ENCODE measurements around the gene KCNJ10.
"Not testable (repeated sequence)": the region's sequence is repeated elsewhere in the genome, so short reads cannot be mapped to it uniquely, and the experiment has no call there.

The KCNJ10 gene

DNA sequence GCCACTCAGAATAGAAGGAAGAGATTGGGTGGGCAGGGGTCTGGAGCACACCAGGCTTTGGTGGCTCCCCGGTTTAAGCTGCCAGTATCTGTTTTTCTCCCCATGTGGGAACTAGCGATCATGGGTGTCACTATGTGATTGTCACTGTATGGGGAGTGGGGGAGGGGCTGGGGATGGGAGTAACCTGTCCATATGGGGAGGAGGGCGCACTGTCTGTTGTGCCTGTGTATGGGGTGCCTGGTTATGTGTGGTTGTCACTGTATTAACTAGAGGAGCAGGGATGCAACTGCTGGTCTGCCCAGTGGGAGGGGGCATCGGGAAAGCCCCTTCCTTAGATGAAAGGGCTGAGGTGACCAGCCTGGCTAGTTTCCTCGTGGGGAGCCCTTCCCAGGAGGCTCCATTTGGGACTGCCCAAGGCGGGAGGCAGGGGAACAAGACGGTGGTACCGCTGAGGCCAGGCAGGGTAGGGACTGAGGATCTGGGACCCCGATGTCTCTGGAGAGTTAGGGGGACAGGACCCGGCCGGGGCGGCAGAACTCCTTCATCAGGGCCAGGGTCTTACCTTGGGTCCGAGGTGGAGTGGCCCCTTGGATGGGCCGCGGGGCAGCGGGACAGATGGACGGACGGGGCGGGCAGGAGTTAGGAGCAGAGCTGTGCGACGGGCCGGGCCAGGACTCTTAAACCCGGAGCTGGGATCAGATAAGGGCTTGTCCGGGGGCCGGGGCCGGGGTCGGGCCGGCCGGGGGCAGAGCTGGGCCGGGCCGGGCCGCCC is at the start of gene KCNJ10:
TSS of gene KCNJ10 (minus strand) at position 701 of the 772 bp plus-strand sequence. CDS start 27,628 bp downstream, outside the sequence.
- DNase-seq (ENCODE audit: low spot score), result no peak

DNA sequence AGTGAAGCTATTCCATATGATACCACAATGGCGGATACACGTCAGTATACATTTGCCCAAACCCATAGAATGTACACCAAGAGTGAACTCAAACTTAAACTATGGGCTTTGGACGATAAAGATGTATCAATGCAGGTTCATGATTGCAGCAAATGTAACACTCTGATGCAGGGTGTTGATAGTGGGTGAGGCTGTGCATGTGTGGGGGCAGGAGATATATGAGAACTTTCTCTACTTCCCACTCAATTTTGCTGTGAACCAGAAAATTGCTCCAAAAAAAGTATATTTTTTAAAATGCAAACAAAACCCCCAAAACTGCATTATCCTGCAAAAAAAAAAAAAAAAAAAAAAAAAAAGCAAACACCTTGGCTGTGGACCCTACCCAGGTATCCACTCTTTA is 49.0 kb upstream of the KCNJ10 start:
- no peak for DNase-seq (ENCODE audit: low spot score)

DNA sequence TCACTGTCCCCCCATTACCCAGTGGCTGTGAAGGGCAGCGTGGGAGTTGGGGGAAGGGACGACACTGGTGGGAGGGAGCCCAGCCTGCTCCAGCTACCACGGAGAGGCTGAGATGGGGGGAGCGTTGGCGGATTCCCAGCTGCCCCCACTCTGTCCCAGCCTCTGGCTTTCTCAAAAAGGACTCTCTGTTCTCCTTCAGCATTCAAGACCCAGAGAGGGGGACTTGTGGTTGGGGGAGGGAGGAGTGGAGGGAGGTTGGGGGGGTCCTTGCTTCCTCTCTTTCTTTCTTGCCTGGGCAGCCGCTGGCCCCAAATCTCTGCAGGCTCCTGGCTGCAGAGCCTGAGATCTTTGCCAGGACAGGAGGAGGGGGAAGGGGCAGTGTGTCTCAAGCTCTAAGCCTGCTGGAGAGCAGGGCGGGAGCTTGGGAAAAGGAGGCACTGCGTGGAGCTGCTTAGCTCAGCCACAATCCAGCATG is 47.8 kb upstream of the KCNJ10 start:
- no peak for DNase-seq (ENCODE audit: low spot score)

DNA sequence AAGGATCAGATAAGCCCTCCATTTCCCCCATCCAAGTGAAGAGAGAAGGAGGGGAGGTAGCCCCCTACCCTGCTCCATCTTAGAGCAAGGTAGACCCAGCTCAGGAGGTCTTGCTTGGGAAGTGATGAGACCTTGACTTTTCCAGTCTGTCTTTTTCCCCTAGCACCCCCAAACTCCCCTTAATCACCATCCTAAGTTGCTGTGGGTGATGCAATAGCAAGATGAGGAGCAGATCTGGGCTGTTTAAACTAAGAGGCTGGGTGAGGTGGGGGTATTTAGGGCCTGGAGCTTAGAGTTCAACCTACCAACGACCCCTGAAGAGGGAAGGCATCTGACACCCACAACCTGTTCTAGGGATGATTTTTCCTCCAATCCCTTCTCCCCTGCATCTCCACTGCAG is 47.3 kb upstream of the KCNJ10 start:
- no peak for DNase-seq (ENCODE audit: low spot score)

DNA sequence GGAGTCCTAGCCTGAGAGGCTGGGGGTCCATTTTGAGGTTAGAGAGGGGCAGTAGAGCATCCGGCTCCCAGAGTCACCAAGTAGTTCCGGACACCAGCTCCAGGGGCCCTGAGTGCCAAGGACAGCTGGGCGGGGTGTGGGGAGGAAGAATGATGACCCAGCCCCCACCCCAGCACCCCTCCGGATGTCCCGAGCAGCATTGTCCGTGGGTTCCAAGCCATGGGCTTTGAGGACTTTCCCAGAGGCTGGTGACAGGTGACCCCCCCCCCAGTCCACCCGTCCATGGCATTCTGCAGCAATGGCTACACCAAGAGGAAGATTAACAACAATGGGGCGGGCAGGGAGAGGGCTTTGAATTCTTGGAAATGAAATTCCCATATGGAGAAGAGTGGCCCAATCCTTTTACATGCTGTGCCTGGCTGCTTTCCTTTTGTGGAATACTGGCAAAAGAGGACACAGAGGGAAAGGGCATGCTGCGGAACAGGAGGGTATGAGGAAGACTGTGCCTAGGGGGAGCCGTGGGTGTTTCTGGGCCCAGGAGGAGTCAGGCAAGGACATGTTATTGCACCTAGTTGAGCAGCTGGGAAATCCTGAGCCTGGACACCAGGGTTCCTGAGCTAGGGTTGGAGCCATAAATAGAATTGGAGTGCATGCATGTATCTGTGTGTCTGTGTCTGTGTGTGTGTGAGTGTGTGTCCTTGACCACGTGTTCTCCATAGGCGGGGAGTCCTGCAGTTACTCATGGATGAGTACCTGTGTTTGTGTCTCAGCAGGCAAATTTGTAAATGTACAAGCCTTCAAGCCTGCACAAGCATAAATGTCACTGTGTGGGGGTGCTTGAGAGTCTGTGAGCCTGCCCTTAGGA is 46.6 kb upstream of the KCNJ10 start:
- no peak for DNase-seq (ENCODE audit: low spot score)

DNA sequence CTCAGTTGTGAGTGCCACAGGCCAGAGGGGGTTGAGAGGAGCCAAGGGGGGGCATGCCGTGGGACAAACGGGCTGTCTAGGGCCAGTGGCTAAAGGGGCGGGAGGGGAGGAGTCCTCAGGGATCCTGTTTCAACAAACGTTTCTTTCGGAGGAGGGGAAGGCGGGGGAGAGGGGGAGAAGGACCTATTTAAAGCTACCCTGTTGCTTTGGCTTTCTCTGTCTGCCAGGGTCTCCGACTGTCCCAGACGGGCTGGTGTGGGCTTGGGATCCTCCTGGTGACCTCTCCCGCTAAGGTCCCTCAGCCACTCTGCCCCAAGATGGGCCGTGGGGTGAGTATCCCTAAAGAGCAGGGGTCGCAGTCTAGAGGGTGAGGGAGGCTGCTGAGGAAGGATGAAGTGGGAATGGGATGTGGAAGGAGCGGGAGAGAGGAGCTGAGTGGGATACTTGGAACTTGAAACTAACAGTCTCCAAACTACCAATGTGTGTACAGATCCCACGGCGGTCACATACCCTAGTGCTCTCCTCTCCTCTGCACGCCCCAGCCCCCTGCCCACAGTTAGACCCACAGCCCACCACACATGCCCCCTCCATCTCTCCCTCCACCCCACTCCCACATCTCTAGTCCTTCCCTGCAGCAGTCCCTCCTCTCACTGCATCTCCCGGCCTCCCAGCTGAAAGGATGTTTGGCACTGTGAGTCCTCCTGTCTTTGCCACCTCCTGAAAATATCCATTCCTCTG is 45.8 kb upstream of the KCNJ10 start, which contains the start of gene ATP1A2:
TSS of gene ATP1A2 (plus strand) at position 215 of the 738 bp plus-strand sequence. CDS start at position 318, 103 bp downstream.
- DNase-seq (ENCODE audit: low spot score), result no peak

DNA sequence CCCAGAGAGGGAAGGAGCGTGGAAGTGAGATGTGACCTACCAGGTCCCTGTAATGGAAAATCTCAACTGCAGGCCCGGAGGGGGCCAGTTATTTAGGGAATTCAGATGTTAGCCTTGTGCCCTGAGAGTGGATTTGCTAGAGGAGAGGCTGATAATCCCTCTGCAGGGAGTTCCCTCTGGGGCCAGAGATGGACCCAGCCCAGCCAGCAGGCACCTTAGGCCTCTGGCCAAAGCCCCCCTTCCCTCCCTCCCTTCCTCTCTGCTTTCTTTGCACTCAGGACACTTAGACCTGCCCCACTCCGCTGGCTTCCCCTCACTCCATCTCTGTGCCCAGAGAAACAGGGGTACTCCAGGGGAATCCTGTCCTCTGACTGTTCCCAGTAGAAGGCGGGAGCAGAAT is 44.1 kb upstream of the KCNJ10 start:
- no peak for DNase-seq (ENCODE audit: low spot score)

DNA sequence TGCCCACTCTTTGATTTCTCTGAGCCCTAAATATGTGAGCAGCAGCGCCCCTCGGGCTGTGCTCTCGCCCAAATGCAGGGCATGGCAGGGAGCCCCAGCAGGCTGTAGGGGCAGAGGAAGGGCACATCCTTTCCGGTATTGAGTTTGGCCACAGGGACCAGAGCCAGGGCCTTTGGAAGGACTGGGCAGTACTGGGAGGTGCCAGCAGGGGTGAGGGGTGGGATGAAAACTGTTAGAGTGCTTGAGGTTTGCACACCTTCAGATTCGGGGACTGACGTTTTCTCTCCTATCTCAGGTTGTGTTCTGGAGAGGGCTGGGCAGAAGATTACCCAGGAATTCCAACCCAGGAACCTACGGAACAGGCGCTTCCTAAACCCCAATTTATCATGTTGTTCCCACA is 43.4 kb upstream of the KCNJ10 start:
- no peak for DNase-seq (ENCODE audit: low spot score)

DNA sequence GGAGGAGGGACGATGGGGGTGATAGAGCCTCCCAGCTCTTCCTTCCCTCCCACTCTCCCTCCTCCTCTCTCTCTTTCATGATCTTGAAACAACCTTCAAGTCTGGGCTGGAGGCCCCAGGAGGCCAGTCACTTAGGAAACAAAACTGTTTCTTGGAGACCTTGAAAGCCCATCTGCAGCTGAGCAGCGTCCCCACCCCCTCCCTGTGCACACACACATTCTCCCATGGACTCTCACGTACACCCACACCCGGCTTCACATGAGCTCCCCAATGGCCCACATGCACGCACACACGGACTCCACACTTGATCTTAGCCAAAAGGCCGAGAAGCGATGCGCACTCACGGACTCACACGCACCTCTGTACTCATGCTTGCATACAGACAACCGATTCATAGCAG is 42.4 kb upstream of the KCNJ10 start:
- no peak for DNase-seq (ENCODE audit: low spot score)

DNA sequence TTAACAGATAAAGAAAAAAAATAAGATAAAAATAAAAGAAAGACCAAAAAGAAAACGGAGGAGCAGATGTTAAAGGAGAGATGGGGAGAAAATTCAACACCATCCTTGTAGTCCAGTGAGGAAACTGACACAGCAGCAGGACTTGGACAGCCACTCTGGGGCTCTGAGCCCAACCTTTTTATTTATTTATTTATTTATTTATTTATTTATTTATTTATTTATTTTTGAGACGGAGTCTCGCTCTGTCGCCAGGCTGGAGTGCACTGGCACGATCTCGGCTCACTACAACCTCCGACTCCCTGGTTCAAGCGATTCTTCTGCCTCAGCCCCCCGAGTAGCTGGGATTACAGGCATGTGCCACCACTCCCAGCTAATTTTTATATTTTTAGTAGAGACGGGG is 41.5 kb upstream of the KCNJ10 start:
- not testable (repeated sequence) for DNase-seq (ENCODE audit: low spot score)

DNA sequence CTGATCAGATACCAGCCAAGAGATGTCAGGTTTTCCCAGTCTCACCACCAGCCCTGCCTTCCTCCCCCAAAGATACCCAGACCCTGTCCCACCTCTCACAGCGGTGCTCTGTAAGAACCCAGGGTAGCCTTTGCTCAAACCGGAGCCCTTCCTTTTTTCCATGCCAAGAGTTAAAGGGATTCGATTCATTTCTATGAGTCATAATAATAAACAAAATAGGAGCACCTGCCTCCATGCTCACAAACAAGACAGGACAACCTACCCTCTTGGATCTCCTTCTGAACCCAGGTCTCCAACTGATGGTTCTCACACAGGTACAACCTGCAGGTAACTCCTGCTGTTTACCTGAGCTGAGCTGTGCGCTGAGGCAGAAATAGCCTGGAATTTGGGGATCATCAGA is 39.7 kb upstream of the KCNJ10 start:
- no peak for DNase-seq (ENCODE audit: low spot score)

DNA sequence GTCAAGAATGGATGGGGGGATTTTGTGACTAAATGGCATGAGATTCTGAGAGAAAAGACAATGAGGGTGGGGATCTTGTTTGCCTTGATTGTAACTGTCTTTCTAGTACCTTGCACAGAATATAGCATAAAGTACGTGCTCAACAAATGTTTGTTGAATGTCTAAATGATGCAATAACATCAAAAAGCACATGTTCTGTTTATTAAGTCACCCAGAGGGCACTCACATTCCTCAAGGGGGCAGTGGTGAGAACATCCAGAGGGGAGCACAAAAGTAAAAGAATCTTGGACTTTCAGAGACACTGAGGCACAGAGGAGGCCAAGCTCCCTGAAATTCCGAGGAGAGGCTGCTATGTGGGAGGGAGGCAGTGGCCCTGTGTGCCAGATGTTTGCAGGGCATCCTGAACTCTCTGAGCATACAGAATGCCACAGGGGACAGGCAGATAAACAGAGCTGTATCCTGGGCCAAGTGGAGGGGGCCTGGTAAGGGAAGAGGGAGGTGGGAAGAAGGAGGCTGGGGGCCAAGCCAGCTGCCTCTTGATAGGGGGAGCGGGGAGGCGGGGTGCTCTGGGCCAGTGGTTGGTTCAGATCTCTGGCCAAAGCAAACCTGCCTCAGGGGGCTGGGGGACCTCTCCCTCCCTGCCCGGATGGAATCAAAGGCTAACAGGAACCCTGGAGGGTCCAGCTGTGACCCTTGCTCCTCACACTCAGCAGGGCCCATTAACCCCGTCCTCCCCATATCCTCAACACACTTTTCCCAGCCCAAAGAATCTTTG is 39.1 kb upstream of the KCNJ10 start:
- peak; percentile 91 for DNase-seq (ENCODE audit: low spot score)

DNA sequence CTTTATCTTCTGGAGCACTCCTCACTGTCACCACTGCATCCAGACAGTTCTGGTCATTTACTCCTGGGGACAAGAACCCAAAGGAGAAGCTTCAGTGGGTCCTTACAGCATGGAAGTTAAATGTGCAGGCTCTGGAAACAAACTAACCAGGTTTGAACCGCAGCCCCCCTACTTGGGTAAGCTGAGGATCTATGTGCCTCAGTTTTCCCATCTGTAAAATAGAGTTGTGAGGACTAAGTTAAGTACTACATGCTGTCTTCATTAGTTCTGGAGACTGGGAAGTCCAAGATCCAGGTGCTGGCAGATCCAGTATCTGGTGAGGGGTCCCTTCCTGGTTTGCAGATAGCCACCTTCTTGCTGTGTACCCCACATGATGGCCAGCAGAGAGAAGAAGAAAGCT is 37.6 kb upstream of the KCNJ10 start:
- DNase-seq (ENCODE audit: low spot score), result no peak

DNA sequence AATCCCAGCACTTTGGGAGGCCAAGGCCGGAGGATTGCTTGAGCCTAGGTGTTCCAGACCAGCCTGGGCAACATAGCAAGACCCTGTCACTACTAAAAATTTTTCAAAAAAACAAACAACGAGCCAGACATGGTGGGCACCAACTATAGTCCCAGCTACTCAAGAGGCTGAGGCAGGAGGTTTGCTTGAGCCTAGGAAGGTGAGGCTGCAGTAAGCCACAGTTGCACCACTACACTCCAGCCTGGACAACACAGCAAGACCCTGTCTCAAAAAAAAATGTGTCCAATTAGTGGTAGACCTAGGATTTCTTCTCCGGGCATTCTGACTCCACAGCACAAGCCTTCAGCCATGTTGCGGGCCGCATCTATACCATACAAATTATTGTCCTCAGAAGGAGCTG is 35.2 kb upstream of the KCNJ10 start:
- no peak for DNase-seq (ENCODE audit: low spot score)

DNA sequence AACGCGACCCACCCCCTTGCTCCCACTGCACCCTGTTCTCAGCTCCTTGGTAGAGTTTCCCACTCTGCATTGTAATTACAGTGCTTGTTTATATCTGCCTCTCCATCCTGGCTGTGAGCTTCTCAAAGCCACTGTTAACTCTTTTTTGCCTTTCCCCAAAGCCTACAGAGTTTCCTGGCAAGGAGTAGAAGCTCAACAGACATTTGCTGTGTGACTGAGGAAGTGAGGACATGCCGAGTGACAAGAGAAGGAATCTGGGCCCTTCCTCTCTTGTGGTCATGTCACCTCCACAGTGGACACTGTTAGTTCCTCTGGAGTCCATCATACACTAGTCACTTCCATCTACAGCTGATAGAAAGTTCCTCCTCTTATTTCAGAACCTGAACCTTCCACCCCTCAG is 34.5 kb upstream of the KCNJ10 start:
- DNase-seq (ENCODE audit: low spot score), result no peak

DNA sequence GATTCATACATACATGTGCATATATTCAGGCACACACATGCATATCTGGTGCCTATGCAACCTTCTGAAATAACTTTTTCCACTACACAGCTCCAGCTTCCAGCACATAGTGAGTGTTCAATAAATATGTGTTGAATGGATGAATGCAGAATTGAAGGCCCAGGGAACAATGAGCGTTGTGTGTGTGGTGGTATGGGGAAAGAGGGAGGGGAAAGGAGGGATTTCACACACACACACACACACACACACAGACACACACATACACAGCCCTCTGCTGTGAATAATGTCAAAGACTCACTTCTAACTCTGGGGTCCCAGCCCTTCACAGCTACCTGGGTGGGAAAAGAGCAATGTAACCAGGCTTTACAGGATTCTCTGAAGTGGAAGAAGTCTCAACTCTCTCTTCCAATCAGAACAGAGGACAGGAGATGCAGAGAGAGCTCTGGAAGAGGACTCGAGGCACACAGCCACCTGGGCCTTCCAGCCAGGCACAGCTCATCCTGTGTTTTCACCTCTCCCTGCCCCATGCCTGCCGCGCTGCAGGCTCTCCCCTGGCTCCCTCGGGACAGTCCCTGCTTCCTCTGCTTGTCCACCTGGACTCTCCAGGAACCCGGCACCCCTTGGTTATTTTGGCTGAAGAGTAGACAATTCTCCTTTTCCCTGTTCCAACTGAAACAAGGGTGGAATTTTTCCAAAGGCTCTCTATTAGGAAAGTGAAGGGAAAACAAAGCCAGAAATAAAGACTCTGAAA is 33.9 kb upstream of the KCNJ10 start:
- DNase-seq (ENCODE audit: low spot score), result no peak

DNA sequence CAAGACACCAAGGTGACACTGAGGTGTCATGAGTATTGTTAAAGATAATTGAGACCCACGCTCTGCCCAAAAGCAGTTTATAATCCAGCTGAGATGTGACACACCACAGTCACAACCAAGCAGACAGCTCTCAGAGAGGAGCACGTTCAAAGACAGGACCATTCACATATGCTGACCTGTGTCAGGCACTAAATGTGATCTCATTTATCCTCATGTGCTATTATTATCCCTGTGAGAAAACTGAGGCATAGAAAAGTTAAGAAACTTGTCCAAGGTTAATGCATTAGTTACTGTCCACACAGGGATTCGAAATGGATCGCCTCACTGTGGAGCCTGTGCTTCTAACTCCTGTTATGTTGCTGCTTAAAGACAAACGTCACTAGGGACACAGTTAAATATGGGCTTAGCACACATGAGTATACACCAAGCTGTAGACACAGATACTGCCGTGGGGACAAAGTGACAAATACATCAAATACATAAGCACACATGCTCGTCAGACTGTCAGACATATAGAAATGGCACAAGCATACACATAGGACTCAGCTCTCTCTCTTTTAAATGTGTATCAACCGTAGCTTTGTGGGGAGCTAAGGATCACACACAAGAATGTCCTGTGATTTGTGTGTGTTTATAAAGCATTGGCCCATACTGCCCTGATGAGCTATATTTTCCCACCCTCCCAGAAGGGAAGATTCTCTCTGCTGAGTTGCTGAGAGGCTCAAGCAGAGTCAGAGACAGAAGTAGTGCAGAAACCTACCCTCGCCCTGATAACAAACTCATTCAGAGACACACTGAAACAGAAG is 32.0 kb upstream of the KCNJ10 start:
- no peak for DNase-seq (ENCODE audit: low spot score)

DNA sequence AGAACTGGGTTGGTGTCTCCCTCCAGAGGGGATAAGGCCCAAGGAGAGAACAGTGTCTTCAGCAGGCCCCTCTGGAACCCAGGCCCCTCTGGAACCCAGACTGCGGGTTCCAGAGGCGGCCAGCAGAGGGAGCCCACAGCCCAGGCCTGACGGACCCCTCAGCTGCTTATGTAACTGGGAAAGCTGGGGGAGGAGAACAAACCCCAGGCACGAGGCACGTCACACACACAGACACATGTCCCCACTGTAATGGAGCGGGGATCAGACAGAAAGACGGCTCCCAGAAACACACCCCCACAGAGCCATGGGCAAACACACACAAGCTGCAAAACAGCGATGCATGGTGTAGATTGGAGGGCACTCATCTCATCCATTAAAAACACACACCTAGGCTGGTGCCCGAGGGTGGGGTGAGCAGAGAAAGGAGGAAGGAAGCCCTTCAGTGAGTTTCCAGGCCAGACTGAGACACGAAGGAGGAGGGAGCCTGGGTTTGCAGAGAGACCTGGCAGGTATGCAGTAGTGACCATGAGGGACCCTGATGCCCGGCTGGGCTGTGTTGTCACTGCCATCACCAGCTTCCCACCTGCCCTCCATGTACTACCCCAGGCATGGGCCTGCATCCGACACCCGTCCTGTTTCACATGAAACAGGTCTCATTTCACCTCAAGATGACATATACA is 31.2 kb upstream of the KCNJ10 start:
- DNase-seq (ENCODE audit: low spot score), result peak; percentile 95

DNA sequence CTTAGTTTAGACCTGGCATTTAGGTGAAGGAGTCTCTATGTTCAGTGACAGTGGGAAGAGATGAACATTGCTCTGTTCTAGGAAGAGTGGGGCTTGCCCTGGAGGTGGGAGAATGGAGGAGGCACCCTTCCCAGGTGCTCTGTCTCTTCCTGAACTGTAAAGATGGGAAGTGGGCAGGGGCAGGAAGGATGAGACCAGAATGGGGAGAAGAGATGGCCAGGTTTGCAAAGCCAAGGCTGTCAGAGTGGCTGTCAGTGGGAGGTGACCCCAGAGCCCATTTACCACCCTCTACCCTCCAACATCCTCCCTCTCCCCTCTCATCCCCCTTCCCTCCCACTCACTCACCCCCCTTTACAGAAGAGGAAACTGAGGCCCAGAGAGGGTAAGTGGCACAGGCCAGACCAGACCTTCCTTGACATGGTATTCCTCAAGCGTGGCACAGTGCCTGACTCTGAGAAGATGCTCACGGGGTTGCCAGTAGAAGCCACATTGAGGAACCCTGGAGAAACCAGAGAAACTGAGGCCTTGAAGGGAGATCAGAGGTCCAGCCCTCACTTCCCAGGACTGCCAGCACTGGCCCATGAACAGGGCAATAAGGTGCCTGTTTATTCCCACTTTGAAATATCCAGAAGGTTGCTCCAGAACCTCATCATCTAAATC is 29.9 kb upstream of the KCNJ10 start:
- DNase-seq (ENCODE audit: low spot score), result no peak

Data from NAMALWA (cell line).